ENCODE measurements around the gene FCRL6.

GRCh38 chr1:159861218-159861617 is 59.1 kb downstream of the FCRL6 start:
- TF ChIP-seq CTCF (IDR thresholded peaks at IDR 0.05) (no peak), POLR2A (IDR thresholded peaks at IDR 0.05) (no peak)
